OCI-LY3 (cell line): ENCODE data around the gene SCD5.

Experiments
- CTCF ChIP-seq: fragments of 200-600, 300-600 bp; sonication (generic); IDR thresholded peaks from 2 replicates; pipeline ENCODE4 v1.5.1; 2014; ENCODE audit warnings: antibody characterized with exemption, low read length, low read depth
- EZH2phosphoT487 ChIP-seq: fragments of 200-600 bp; shearing (Covaris generic); IDR thresholded peaks from 2 replicates; pipeline ENCODE4 v1.6.1; 2018; ENCODE audit warnings: antibody characterized with exemption, mixed run types, low read depth

- no peak for TF ChIP-seq CTCF
- no peak for TF ChIP-seq EZH2phosphoT487
Measured at GRCh38 chr4:82708982-82709381, 89.6 kb downstream of the SCD5 start.
